ENCODE data around the gene PSAPL1. TPM values are rescaled to one million over a fixed set of nuclear protein-coding genes. Genes with fewer than 3 reads are reported as not detected.

Gene PSAPL1
- total RNA-seq, 1 donor from 2014 or later, result not detected

GRCh38 chr4:7381890-7382633 is 52.7 kb downstream of the PSAPL1 start:
- peaks cover 7% of the 10 kb centered on the region for H3K4me1 Mint-ChIP-seq (ENCODE audit: low read depth)
- DNase-seq (ENCODE audit: low spot score), result peak; percentile 67
- H3K4me3 Mint-ChIP-seq (ENCODE audit: unreplicated experiment), result no peak overlapping the region
- peaks cover 23% of the 10 kb centered on the region for H3K27me3 Mint-ChIP-seq (ENCODE audit: low read depth)
- H3K9me3 Mint-ChIP-seq (ENCODE audit: low read depth), result no peaks in the 10 kb centered on the region
- H3K27ac Mint-ChIP-seq (ENCODE audit: unreplicated experiment), result no peak overlapping the region
- TF ChIP-seq, protein P1, sequence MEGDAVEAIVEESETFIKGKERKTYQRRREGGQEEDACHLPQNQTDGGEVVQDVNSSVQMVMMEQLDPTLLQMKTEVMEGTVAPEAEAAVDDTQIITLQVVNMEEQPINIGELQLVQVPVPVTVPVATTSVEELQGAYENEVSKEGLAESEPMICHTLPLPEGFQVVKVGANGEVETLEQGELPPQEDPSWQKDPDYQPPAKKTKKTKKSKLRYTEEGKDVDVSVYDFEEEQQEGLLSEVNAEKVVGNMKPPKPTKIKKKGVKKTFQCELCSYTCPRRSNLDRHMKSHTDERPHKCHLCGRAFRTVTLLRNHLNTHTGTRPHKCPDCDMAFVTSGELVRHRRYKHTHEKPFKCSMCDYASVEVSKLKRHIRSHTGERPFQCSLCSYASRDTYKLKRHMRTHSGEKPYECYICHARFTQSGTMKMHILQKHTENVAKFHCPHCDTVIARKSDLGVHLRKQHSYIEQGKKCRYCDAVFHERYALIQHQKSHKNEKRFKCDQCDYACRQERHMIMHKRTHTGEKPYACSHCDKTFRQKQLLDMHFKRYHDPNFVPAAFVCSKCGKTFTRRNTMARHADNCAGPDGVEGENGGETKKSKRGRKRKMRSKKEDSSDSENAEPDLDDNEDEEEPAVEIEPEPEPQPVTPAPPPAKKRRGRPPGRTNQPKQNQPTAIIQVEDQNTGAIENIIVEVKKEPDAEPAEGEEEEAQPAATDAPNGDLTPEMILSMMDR (IDR thresholded peaks at IDR 0.05), result no peak
- H3K36me3 Mint-ChIP-seq (ENCODE audit: low read depth), result no peaks in the 10 kb centered on the region

DNA sequence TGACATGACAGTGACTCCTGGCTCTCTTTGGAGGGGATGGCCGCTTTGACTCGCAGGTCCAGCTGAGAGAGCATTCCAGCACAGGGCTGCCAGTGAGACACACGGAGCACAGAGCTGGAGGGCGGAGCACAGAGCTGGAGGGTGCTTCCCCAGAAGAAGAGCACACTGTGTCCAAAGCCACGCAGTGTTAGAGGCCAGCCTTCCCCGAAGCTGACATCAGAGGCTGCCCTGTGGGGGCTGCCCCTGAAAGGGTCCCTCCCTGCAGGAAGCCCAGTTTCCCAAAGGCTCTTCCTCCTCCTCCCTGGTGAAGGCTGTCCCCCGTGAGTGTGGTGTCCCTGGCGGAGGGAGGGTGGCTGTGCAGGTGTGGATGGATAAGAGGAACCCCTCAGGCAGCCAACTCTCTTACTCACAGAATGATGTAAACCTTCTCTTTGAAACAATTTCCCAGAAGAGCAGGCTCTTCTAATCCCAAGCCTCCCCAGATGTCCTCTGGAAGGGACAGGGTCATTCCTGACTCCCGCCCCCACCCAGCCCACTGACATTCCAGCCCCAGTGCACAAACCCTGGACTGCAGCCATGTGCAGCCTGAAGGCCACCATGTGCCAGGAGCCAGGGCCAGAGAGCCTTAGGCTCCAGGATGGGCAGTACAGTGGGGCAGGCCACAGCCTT is 53.4 kb downstream of the PSAPL1 start:
- Mint-ChIP-seq H3K27ac (ENCODE audit: unreplicated experiment) (no peak overlapping the region), H3K27me3 (ENCODE audit: low read depth) (peaks cover 23% of the 10 kb centered on the region), H3K4me3 (ENCODE audit: unreplicated experiment) (no peak overlapping the region), H3K4me1 (ENCODE audit: low read depth) (peaks cover 7% of the 10 kb centered on the region), H3K36me3 (ENCODE audit: low read depth) (no peaks in the 10 kb centered on the region), H3K9me3 (ENCODE audit: low read depth) (no peaks in the 10 kb centered on the region)
- TF ChIP-seq, protein P1 (IDR thresholded peaks at IDR 0.05), result no peak
- DNase-seq (ENCODE audit: low spot score), result peak; percentile 65

Small RNAs within 50 kb of the gene (microRNA-seq; reads per million reads assigned to microRNA genes)
- not detected for gene MIR4274 (ENCODE audit: borderline number of aligned reads)

Other genes starting within 250 kb of the PSAPL1 start
- gene SORCS2, start 242.4 kb downstream of the PSAPL1 start, total RNA-seq, result 9.4 to 21.7 TPM (median 10.9 TPM) in 3 replicates